ENCODE measurements around the gene HDAC10.
A peak's percentile ranks its signal among the peaks of the same experiment; 100 is the strongest.

HDAC10 gene

DNA sequence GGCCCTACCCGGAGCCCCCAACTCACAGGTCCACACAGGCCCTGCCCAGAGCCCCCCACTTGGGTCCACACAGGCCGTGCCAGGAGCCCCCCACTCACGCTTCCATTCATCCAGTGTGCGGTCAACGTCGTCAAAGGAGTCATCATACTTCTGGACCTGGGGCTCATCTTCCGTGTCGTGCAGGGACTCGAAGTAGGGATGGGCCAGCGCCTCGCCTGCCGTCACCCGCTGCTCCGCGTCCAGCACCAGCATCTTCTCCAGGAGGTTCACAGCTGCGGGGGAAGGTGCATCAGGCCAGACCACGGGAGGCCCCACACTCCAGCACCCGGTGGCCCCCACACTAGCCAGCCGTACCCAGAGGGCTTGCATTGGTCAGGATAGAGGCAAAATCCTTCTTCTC lies 4.0 kb upstream of the HDAC10 start:
- DNase-seq, result no peak

DNA sequence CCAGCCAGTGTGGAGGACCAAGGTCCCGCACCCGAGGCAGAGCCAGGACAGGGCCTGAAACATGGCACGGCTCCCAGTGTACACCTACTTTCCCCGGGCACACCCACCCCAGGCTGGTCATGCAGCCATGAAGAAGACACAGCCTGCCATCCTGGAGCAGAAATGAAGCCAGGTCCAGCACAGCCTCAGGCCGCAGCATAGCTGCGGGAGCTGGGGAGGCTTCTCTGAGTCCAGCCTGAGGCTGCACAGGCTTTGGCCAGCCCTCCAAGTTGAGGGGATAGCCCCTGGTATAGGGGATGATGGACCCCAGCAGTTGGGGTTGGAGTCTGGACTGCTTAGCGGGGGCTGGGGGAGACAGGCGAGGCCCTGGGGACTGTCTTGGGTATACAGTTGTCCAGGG lies 2.9 kb upstream of the HDAC10 start:
- DNase-seq, result no peak

DNA sequence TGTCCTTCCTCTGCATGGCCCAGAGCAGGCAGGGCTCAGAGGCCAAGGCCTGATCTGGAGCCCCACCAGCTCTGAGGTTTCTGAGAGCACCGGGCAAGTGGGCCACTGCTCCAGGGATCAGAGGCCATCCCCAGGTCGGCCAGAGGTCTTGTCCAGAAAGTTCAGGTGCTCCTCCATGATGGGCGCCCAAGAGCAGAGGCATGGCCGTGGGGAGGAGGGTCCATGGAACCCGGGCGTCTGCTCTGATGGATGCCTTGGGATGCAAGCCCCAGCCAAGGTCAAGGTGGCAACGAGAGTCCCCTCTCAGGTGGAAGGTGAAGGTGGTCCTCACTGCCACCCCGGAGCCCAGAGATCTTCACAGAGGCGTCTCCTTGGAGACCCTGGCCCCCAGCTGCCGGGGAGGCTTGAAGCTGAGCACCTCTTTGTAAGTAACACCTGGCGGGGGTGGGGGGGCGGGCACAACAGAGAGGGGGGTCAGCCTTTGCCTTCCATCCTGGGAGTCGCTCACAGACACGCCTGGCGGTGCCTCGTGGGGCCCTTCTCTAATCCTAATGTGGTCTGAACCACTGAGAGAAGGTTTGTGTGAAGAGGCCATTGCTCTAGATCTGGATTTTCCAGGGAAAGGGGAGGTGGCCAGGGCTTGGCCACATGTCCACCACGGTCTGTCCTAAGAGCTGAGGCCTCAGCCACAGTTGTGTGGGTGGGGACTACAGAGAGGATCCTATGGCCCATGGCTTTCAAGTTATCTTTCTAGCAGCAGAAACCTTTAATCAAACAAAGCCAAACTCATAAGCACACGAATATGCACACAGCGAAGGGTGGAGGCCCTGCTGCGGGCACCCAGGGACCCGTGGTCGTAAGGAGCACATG lies 2.2 kb upstream of the HDAC10 start:
- DNase-seq, result no peak

DNA sequence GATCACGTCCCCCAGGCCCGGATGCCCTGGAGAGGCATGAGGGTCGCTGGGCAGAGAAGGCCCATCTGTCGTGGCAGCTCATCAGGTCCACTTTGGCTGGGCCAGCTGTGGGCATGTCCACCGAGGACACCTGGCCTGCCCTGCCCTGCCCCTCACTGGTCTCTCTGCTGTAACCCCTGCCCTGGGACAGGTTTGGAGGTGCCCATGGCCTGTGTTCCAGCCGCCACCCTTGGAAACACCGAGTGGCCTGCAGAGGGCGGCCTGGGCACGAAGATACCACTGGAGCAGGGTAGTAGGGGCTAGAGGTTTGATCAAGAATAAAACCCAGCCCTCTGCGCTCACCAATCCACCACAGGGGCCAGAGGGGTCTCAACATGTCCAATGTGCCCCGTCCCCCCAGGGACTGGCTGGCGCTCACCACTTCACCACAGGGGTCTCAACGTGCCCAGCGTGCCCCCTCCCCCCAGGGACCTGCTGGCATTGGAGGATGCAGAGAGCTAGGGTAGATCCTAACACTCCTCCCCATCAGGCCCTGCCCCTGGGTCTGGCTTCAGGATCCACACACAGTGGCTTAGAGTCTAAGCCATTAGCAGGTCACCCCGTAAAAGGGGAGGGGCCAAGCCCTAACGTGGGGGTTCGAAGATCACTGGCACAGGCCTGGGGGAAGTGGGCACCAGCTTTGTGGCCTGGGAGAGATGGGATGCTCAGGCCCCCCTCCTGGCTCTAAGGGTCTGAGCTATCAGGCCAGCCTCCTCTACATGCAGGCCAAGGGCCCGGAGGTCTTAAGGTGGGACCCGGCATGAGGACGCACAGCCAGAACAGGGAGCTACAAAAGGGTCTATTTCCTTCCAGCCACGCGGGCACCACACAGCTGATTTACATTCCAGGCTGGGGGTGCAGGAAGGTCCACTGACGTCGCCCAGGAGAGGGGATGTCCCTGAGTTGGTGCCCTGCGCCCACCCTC lies 1.3 kb upstream of the HDAC10 start:
- DNase-seq, result peak; percentile 68

DNA sequence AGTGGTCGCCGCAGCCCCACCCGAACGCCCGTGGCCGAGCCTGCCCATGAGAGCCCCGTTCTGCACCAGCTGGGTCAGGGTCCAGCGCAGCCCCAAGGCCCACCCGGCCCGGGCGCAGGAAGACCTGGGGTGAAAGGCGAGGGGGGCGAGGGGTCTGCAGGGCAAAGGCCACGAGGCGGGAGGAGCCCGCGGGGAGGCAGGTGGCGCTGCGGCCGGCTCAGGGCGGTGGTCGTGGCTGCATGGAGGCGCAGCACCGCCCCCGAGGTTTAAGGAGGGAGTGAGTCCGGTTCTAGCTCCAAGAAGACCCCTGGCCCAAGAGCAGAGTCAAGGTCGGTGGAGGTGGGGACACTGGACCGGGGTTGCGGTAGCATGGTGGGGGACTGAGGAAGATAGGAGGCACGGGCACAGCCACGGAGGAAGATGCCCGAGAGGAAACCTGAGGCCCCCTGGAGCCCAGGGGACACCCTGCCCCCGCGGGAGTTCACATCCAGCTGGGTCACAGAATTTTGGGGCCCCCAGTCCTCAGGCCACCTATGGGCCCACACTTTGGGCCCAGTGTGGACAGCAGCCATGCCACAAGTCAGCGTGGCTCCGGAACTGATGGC lies 514 bp upstream of the HDAC10 start:
- DNase-seq, result no peak

DNA sequence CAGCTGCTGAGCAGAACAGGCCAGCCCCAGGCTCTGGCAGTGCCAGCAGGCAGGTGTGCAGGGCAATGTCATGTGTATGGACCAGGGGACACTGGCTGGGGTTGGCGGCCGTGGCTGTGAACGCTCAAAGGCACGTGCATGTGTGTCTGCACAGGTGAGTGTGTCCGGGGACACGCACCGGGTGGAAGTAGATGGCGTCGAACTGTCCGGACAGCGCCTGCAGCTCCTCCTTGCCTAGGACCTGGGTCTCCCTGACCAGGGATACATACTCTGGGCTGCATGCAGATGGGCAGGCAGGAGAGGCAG lies 863 bp downstream of the HDAC10 start:
- no peak for DNase-seq

DNA sequence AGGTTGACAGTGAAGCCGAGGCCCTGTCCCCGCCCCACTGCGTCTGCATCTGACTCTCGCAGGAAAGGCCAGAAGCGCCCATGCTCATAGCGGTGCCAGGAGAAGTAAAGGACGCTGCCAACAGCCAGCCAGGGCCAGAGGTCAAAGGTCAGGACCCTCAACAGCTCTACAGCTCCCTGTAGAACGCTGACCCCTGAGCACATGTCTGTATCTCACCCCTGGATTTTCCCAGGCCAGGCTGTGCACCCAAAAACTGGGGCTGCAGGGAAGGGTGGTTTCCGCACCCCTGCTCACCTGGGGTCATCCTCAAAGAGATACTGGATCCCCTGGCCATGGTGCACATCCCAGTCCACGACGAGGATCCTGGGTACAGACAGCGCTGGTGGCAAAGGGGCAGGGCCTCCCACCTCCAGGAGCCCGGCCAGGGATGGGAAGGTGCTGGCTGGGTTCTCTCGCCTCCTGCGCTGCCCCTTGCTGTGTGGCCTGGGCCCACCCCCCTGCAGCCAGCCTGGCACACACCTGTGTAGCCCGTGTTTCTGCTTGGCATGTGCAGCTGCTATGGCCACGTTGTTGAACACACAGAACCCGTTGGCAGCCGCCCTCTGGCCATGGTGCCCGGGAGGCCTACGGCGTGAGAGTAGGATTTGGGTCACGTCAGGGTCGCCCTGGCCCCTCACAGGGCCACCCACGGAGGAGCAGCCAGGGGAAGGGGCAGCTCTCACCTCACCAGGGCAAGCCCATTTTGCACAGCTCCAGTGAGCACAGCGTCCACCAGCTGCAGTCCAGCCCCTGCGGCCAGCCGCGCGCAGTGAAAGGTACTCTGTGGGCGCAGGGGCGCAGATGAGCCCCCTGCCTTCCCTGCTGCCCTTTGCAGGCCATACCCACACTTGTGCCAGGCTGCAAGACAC lies 1.5 kb downstream of the HDAC10 start:
- DNase-seq, result no peak

DNA sequence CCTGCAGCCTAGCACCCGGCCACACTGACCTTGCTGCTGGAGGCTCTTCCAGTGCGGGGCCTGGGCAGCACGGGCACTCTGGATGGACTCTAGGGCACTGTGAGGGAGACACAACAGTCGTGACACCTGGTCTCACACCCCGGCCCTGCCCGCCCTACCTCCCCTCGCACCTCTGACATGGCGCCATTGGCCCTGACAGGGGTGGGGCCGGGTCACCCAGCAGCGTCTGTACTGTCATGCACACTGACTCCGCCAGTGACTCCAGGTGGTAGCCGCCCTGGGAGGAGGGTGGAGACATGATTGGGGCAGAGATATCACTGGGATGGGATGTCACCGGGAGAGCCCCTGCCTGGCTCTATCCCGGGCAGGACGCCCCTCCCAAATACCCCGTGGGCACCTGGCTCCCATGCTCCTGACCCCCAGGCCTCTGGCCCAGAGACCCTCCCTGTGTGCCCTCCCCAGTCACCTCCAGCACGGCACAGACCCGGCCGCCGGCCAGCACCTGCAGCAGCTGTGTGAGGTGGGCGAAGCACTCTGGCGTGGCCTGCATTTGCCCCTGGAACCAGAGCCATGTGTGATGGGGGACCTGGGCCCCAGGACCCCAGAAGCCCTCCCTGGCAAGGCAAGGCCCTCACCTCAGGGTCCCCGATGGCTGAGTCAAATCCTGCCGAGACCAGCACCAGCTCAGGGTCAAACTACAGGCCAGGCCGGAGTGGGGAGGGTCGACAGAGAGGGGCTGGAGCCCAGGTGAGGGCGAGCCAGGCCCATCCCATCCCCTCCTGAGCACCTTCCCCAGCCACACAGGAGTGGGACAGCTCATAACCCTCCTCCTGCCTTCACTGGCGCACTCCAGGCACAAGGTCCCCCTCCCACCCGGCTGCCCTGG lies 2.6 kb downstream of the HDAC10 start:
- DNase-seq, result no peak

DNA sequence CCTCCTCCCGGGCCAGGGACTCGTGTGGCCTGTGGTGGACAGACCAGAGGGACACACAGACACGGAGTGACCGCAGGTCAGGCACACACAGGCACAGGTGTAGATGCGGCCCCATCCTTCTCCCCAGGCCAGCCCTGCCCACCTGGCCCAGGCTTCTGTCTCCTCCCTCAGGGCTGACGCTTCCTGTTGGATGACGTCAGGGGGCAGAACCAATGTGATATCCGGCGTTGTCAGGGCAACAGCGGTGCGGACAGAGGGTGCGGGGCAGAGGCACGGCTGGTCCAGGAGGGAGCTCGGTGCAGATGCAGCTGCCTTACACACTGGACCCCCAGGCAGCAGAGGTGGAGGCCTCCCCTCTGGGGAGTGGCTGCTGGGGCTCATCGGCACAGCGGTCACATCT lies 3.3 kb downstream of the HDAC10 start:
- DNase-seq, result peak; percentile 38

DNA sequence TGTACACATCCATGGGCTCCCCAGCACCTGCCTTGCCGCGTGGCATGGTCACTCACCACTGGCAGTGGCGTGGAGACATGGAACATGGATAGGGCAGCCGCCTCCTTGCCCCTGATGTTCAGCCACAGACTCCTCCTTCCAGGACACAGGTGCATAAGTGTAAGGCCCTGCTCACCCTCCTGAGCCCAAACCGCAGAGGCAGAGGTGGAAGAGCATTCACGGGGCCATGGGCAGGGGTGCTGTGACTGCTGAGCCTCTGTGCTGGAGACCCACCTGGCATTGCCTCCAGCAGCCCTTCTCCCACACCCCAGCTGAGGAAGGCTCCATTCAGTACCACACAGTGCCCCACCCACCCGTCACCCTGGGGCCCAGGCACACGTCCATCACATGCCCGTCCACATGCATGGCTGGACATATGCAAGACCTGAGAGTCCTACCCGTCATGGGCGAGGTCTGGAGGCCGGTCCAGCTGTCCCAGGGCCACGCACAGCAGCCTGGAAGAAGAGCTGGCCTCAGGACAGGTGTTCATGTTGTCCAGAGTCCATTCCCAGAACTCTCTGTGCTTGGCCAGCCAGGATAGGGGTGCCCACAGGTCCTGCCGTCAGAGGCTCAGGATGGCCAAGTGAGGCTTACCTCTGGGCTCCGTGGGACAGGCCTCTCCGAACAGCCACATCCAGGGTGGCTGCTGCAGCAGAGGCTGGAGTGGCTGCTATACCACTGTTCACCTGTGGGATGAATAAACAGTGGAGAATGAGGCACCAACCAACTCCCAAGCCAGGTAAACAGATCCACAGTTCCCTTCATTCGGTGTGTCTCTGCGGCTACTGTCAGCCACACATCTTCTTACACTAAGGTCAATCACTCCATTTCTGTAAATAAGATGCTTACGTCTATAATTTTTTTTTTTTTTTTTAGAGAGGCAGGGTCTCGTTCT lies 4.6 kb downstream of the HDAC10 start:
- no peak for DNase-seq

DNA sequence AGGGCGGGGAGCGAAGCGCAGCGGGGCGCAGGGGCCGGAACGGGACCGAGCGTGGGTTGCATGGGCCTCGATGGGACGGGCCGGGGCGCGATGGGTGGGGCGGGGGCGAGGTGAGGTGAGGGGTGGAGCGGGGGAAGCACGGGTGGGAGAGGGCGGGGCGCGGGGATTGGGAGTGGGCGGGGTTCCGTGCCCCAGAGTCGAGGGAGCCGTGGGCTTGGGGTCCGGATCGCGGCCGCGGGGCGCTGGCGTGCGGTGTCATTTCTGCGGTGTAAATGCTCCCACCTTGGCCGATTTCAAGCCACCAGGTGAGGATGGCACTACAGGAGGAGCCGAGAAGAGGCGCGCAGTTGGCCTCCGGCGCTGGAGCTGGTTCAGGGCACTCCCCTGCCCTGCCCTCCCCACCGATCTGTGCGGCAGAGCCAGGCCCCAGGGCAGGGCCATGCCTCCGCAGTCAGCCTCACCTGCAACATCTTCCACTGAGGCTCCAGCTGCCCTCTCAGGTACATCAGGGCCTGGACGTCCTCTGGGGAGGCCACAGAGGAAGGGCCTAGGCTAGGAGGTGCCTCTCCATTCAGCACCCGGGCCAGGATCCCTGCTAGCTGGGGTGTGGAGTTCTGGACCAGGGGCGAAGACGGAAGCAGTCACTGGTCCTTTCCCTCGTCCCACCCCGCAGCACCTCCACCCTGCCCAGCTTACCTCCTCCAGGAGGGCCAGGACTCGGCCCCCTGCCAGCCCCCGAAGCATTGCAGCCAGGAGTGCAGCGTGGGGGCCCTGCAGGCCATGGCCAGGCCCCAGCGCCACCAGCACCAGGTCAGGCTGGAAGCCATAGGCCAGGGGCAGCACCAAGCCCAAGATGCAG lies 5.6 kb downstream of the HDAC10 start:
- peak; percentile 85 for DNase-seq

DNA sequence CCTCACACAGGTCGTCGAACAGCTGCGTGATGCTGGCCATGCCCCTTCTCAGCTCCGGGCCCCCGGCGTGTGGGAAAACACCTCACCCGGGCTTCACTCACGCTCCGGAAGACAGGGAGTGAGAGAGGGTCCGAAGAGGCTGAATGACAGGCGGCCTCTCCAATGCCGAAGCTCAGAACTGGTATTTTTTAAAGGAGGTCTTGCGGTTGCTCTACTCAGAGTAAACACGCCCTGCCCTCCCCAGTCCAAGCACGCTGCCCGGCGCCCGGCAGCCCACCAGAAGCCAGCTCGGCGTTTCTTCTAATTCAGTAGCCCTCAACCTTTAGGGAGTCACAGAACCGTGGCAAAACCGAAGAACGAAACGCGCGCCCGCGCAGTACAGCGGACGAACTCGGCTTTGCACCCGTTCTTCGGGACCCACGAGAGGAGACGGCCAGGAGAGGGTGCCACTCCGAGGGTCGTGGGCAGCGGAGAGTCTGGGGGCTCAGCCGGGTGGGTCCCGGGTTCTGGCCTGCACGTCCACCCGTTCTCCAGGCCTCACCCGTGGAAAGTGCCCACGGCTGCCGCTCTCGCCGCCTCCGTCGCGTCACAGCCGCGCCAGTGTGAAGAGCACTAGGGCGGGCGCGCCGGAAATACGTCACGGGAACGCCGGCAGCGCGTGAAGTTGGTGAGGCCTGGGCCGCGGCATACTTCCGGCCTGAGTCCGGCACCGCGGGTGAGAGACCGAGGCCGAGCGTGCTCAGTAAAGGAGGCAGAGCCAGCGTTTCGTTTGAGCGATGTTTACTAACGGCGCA lies 6.4 kb downstream of the HDAC10 start, which contains the start of gene TUBGCP6:
TSS of gene TUBGCP6 (minus strand) at position 604 of the 794 bp plus-strand sequence. CDS start at position 40, 564 bp downstream.
- peak; percentile 91 for DNase-seq

DNA sequence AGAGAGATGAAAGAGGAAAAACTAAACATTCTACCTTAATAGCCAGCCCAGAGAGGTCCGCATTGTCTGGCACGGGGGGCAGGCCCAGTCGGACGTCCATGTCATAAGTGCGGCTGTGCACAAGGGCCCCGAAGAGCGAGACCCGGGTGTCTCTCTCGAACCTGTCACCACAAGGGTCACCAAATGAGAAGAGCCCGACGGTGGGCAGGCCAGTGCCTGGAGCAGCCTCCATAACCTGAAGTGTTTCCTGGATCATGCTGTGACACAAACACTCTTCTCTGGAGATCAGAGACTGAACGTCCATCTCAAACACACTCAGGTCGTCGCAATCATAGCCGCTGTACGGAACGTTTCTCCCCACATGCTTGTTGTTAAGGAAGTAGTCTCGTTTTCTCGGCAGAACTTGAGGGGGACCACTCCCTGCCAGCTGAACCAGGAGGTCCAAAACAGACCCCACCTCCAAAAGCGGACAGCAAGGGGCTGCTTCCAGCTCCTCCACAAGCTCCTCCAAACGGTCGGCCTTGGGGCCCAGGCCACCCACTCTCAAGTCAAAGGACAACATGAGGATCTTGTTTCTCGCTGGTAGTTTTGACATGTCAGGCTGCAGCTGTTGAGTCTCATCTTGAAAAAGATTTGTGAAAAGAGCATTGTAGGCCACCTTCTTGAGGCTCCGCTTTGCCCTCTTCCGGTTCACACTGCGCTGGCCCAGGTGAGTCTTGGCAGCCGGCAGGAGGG lies 7.2 kb downstream of the HDAC10 start:
- DNase-seq, result no peak

DNA sequence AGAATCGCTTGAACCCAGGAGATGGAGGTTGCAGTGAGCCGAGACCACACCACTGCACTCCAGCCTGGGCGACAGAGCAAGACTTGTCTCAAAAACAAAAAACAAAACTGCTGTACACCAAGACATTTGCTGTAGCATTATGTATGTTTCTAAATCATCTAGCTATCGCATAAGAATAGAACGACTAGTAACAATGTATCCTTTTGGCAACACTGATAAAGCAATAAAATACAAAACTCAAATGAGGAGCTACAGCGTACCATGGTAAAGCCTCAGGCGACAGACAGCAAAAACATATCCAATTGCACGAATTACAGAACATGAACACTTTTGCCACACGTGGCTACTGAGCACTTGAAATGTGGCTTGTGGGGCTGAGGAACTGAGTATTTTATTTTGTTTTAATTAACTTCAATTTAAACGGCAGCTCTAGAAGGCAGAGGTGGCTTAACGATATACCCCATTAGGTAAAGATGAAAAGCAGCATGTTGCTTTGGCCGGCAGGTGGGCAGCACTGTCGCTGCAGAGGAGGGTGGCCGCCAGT lies 8.6 kb downstream of the HDAC10 start:
- DNase-seq, result no peak

DNA sequence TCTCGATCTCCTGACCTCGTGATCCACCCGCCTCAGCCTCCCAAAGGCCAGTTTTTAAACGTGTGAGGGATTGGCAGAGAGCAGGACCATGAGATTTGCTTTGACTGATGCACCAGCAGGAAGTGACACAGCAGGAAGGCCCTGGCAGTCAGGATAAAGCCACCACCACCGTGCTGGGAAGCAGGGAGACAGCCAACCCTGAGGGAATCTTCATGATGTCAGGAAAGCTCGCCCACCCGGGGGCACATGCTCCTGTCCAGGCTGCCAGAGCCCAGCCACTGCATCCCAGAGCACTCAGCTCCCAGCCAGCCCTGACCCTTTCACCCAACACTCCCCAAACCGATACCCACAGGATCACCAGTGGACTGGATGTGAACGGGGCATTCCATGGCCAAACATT lies 12.3 kb downstream of the HDAC10 start:
- no peak for DNase-seq

DNA sequence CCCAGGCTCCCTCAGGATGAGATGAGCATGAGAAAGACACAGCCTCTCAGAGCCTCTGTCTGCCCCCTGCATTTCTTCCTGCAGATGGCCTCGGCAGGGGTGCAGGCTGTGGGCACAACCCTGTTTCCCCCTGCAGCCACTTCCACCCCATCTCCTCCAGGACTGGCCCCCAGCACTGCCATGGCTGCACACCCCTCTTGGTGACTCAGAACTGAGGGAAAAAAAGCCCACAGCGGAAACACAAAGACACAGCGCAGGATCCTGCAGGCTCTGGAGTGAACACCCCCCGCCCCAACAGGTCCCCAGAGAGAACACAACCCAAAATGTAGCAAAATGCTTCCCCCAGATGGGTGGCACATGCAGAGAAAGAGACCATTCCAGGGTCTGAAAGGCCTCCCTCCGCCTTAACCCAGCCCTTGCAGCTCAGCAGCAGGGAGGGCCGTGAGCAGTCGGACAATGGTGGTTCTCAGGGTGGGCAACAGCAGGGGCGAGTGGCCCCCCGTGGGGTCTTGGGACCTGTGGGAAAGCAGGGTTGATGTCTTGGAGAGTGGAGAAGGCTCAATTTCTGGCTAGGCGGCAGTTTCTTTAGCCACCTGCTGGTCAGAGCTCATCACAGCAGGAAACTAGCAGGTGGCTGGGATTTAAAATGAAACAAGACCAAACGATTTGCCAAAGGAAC lies 14.2 kb downstream of the HDAC10 start:
- no peak for DNase-seq

DNA sequence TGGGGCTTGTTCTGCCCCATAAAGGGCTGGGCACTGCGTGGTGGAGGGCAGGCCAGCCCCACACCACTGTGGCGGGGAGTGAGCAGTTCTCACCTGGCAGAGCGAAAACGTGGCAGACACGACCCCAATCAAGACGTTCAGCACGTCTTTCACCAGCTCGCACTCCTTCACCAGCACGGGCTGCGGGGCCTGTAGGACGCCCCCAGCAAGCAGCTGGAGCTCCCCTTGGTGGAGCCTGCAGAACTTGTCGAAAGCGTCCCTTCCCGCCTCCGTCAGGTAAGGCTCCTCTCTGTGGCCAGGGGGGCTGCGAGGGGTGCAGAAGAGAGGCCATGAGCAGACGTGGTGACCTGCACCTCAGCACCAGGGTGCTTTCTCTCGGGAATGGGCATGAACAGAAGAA lies 17.8 kb downstream of the HDAC10 start:
- DNase-seq, result no peak

Data from stimulated activated naive CD4-positive, alpha-beta T cell treated with Interleukin-2 at 50 U/mL for 16 hours (primary cell).